ENCODE measurements around the gene TEX29.

Gene TEX29

GRCh38 chr13:111323549-111323948 lies 3.1 kb downstream of the TEX29 start:
- DNase-seq, result peak; percentile 24

GRCh38 chr13:111323950-111324651 lies 3.7 kb downstream of the TEX29 start:
- DNase-seq, result peak; percentile 35

GRCh38 chr13:111324736-111325135 lies 4.3 kb downstream of the TEX29 start:
- no peak for DNase-seq

- DNase-seq, result peak; percentile 37
Measured at GRCh38 chr13:111325146-111325890, 4.9 kb downstream of the TEX29 start.

- DNase-seq, result peak; percentile 24
Measured at GRCh38 chr13:111325941-111326620, 5.6 kb downstream of the TEX29 start.

- peak; percentile 10 for DNase-seq
Measured at GRCh38 chr13:111326621-111326965, 6.2 kb downstream of the TEX29 start.

GRCh38 chr13:111326981-111327642 lies 6.7 kb downstream of the TEX29 start:
- DNase-seq, result peak; percentile 21

GRCh38 chr13:111327730-111328573 lies 7.5 kb downstream of the TEX29 start:
- DNase-seq, result peak; percentile 26

- peak; percentile 12 for DNase-seq
Measured at GRCh38 chr13:111328574-111329410, 8.3 kb downstream of the TEX29 start.

GRCh38 chr13:111329641-111330040 lies 9.2 kb downstream of the TEX29 start:
- peak; percentile 13 for DNase-seq

GRCh38 chr13:111330066-111330610 lies 9.7 kb downstream of the TEX29 start:
- DNase-seq, result peak; percentile 13

GRCh38 chr13:111335298-111335697 lies 14.9 kb downstream of the TEX29 start:
- DNase-seq, result peak; percentile 17

- no peak for DNase-seq
Measured at GRCh38 chr13:111336666-111337065, 16.2 kb downstream of the TEX29 start.

- DNase-seq, result peak; percentile 12
Measured at GRCh38 chr13:111337206-111337605, 16.8 kb downstream of the TEX29 start.

GRCh38 chr13:111337741-111338140 lies 17.3 kb downstream of the TEX29 start:
- DNase-seq, result peak; percentile 3

- DNase-seq, result peak; percentile 23
Measured at GRCh38 chr13:111338841-111339240, 18.4 kb downstream of the TEX29 start.

GRCh38 chr13:111339366-111340143 lies 19.1 kb downstream of the TEX29 start:
- peak; percentile 37 for DNase-seq

- DNase-seq, result peak; percentile 22
Measured at GRCh38 chr13:111341886-111342285, 21.4 kb downstream of the TEX29 start.

GRCh38 chr13:111342721-111343120 lies 22.3 kb downstream of the TEX29 start:
- peak; percentile 17 for DNase-seq

GRCh38 chr13:111343186-111343805 lies 22.9 kb downstream of the TEX29 start:
- DNase-seq, result peak; percentile 25
